Embryonic facial prominence (tissue), 1 donor: ENCODE measurements around the gene RP9.
A peak's percentile ranks its signal among the peaks of the same experiment; 100 is the strongest.

Source experiments
- DNase-seq: peaks from one replicate; pipeline ENCODE4 v3.0.0-alpha.2; 2016; ENCODE audit errors: extremely low spot score

Gene RP9, protein sequence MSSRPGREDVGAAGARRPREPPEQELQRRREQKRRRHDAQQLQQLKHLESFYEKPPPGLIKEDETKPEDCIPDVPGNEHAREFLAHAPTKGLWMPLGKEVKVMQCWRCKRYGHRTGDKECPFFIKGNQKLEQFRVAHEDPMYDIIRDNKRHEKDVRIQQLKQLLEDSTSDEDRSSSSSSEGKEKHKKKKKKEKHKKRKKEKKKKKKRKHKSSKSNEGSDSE

DNA sequence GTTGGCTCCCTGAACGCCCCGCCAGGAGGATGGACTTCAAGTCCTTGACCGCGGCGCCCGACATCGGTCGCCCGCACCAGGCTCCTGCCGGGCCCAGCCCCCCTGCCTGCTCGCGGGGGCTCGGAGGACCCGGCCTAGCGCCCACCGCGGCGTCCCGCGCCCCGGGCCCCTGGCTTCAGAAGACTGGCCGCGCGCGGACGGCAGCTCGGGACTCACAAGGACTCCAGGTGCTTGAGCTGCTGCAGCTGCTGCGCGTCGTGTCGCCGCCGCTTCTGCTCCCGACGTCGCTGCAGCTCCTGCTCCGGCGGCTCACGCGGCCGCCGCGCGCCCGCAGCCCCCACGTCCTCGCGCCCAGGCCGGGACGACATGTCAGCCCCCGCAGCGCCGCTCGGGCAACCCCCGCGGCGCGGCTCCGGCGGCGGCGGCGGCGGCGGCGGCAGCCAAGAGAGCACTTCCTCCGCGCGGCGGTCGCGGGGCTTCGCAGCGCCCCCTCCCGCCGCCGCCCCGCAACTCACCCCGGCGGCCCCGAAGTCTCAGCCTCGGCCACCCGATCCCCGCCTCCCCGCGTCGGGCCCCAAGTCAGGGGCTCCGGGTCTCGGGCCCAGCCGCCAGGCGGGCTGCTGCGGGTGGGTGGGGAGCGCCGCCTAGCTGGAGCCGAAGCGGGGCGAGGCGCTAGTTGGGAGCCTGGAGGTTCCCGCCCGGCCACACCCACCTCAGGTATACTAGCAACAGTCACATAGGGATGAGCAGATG, at the start of gene RP9:
TSS of gene RP9 (minus strand) at position 400 of the 753 bp plus-strand sequence. CDS start at position 368, 32 bp downstream.
- peak; percentile 56 for DNase-seq

DNA sequence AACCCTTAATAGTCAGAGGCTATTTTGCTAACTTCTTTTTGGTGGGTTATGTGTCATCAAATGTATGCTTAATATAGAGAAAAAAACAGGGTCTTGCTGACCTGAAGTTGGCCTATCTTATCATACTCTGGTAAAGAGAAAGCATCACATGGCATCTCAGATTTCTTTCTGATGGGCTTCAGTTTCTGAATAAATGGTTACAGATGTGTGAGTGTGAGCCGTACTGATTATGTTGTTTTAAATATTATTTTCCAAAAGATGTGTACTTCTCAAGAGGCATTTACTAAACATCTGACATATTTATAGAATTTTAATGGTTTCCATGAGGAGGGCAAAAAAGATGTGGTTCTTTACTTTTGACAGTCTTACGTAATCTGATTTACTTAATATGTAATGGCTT, 48.6 kb upstream of the RP9 start:
- DNase-seq: peak; percentile 27

DNA sequence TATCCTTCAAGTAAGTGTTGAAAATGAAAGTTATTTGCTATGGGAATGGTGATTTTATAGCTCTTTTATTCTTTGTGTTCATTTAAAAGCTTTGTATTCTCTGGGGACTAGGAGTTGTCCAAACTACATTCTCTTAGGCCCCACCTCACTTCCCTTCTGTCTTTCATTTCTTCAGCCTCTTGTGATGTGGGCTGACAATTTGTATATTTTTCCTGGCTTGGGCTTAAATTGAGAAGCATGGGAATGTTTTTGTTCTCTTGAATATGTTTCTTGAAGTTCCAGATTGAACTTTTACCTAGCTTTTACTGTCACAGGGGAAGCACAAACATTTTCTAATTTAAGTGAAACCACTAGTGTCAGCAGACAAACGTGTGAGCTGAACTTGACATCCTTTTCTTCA, 48.1 kb upstream of the RP9 start:
- no peak for DNase-seq

DNA sequence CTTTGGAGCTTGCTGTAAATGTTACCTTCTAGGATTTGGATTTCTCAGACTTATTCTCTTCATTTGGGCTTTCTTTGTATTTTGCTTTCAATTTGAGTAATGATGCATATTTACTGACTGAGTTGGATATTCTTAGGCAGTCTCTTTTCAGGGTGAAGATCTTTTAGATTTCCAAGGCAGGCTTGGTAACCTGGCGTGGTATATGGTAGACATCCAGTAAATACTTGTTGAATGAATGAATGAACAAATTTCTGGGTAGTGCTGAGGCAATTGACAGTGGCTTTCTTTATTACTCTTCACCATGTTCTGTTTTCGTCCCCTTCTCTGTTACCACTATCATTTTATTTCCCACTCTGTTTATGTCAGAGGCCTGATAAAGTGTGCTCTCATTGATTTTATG, 47.2 kb upstream of the RP9 start:
- no peak for DNase-seq

DNA sequence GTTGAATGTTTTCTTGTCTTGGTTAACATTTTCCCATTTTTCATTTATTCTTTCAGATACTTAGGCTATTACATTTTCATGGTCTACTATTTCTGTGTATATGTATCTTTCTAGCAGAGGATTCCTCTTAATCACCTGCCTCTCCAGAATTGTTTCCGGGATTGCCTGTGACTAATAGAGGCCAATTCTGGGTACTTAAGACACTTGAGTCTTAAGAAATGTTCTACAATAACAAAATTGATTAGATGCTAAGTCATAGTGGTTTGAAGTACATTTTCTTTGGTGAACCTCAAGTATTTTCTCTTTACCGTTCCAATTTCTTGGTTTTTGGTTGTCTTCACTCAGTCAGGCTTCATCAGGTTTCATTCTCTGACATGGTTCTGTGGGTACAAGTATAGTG, 46.6 kb upstream of the RP9 start:
- DNase-seq: no peak

DNA sequence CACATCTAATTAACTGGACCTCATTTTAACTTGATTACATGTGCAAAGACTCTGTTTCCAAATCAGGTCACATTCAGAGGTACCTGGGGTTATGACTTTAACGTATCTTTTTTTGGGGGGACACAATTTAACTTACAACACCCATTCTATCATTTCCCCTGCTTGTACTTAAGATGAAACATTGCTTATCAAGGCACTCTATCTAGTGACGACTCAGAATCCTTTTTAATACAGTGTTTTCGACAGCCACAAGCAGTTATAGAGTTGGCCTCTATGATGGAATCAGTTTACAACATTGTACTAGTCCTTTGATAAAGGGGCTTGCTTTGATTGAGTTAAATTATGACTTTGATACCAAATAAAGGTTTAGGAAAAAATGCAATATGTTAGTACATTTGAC, 42.9 kb upstream of the RP9 start:
- no peak for DNase-seq

DNA sequence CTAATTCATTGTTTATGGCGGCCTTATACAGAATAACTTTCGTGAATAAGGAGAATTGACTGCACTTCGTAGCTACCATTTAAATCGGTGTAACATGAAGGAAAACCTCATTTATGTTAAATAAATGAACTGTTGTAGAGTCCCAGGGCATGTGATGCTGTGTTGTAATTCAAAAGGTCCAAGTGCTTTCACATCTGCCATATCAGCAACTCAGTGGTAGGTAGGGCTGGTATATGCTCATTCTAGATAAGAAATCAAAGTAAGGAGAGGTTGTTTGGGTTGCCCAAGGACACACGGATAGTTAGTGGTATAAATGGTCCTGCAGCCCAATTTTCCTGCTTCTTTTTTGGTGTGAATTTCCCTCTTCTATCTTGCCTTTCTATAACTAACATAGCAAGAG, 36.0 kb upstream of the RP9 start:
- DNase-seq: no peak

DNA sequence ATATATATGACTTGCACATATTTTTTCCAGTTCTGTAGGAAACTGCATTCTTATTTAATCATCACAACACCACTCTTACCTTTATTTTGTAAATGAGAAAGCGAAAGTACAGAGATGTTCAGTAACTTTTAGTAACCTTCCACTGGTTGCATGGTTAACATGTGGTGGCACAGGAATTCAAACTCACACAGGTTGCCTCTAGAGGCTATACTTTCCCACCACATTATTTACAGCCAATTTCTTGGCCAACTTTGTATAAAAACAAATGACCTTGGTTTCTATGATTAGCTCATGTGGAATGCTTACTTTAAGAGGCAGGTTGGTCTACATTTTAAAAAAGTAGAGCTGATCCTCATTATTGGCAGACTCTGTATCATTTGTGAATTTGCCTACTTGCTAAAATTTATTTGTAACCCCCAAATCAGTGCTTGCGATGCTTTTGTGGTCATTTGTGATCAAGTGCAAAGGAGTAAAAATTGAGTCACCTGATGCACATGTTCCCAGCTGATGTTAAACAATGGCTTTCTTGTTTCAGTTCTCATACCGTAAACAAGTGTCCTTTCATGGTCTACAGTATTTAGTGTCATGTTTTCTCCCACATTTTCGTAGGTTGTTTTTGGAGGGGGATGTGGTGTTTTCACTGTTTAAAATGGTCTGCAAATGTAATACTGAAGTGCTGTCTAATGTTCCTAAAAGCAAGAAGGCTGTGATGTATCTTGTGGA, 35.0 kb upstream of the RP9 start:
- no peak for DNase-seq

DNA sequence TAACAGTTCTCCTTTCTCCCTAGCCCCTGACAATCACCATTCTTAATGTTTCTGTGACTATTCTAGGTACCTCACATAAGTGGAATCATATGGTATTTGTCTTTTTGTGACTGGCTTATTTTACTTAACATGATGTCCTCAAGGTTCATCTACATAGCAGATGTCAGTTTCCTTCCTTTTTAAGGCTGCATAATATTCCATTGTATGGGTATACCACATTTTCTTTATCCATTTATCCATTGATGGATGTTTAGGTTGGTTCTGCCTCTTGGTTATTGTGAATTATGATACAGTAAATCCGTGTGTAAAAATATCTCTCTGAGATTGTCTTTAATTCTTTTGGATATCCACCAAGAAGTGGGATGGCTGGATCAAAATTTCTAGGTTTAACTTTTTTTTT, 33.4 kb upstream of the RP9 start:
- DNase-seq: no peak

DNA sequence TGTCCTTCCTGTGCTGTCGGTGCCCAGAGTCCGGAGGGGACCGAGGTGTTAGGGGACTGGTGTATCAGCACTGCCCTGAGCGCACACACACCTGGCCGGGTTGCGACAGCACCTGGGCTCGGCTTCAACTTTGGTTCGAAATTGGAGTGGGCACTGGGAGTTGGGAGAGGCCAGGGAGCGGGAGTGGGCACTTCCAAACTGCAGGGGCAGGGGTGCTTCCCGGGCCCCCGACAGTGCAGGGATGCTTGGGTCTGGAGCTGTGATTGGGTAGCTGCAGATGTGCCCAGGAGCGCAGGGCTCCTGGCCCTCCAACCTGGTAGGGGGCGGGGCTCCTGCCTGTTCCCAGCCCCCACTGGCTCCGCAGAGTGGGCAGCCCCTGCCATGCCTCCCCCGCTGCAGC, 27.9 kb upstream of the RP9 start:
- no peak for DNase-seq

DNA sequence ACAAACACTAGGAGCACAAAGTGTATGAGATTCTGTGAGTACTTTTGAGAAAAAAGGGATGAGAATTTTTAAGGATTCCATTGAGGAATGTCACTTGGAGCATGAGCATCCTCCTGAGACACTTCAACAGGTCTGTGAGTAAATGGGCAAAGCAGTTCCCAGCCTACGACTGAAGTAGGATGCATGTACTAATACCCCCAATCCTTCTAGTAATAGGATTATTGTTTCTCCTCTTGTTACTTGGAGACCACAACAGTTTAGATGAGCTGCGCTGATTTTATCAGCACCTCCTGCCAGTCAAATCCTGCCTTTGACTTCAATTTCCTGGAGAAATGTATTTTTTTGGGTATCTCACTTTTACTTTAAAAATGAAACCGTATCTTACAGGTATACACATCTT, 21.0 kb upstream of the RP9 start:
- DNase-seq: no peak

DNA sequence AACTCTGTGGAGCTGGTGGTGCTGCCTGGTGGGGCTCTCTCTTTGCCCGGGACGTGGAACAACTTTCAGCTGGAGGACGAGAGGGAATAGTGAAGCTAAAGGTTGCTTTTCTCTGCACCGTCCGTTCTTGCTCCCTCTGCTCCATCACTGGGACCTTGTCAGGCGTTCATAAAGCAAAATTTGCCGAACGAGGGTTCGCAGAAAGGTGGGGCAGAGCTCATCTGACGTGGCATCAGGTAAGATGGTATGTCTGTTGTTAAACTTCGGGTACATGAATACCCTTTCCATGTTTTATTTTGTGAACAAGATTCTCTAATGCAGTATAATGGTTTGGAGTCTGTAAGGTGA, 20.6 kb upstream of the RP9 start:
- DNase-seq: no peak

DNA sequence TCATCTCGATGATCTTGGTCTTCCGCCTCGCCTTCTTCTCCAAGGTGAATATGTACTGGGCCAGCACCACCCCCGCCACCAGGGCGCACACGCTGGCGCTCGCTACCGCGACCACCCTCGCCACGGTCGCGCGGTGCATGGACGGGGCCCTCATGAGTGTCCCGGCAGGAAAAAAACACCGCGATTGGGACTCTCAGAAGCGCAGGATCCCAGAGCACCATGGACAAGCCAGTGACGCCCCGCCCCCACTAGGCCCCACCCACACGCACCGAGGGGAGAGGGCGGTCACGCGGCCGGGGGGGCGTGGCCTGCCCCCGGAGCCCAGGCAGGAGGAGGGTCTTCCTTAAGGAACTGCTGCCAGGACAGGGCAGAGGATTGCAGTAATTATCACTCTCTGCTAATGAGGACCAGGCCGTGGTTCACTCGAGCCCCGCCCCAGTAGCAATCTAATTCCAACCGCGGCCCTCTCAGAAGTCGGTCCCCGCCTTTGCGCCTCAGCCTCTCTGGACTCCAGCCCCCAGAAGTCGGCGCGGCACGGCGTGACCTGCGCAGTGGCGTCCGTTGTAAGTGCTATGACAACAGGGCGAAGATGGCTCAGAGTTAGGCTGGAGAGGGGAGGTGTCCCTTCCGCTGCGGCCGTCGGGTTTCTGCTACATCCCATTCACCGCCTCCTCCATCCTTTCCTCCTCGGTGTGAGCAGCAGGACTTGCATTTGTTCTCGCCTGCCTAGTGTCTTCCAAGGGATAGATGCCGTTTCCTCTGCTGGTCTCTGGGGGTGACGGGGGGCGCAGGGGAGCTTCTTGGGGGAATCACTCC, 20.0 kb upstream of the RP9 start, which contains the start of gene BBS9:
TSS of gene BBS9 (plus strand) at position 575 of the 816 bp plus-strand sequence. CDS start 16,689 bp downstream, outside the sequence.
- DNase-seq: peak; percentile 85

DNA sequence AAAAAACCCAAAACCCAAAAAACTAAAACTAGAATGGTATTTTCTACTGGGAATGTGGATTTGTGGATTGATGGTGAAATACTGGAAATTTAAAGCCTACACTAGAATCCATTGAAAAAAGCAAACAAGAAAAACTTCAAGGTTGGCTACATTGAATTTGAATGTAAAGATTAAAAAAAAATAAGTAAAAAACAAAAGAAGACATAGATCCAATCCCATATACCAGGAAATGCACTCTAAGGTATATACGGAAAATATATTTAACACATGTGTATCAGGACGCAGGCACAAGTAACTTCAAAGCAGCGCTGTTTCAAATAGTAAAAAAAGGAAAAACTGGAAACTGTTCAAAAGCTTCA, 19.4 kb upstream of the RP9 start:
- DNase-seq: no peak

DNA sequence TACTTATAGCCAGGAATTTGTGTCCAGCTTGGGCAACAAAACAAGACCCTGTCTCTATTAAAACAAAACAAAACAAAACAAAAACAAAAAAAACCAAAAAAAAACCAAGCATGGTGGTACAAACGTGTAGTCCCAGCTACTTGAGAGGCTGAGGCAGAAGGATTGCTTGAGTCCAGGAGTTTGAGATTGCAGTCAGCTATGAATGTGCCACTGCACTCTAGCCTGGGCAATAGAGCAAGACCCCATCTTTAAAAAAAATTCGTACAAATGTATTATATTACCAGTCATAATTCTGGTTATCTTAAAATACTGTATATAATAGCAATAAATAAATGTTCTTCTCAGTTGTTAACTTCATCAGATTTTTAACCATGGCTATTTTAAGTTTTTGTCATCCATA, 17.9 kb upstream of the RP9 start:
- DNase-seq: no peak

DNA sequence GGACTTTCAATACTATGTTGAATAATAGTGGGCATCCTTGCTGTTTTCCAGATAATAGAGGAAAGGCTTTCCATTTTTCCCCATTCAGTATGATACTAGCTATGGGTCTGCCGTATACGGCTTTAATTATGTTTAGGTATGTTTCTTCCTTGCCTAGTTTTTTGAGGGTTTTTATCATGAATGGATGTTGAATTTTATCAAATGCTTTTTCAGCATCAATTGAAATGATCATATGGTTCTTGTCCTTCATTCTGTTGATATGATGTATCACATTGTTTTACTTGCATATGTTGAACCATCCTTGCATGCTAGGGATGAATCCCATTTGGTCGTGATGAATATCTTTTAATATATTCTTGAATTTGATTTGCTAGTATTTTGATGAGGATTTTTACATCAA, 9.2 kb upstream of the RP9 start:
- no peak for DNase-seq

DNA sequence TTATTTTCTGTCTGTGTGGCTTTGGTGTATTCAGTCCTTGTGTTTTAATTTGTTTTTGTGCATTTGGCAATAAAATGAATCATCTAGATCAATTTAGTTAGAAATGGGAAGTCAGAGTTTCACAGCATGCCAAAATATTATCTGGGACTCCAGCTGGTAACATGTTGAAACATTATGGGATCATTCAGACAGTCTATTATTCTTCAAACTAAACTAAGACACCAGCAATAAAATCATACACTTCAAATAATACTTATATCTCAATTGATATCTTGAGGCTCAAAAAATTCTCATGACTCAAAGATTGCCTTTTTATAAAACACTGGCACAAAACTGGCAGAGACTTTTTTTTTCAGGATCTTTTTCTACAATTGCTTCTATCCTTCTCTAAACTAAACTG, 5.8 kb upstream of the RP9 start:
- DNase-seq: no peak

DNA sequence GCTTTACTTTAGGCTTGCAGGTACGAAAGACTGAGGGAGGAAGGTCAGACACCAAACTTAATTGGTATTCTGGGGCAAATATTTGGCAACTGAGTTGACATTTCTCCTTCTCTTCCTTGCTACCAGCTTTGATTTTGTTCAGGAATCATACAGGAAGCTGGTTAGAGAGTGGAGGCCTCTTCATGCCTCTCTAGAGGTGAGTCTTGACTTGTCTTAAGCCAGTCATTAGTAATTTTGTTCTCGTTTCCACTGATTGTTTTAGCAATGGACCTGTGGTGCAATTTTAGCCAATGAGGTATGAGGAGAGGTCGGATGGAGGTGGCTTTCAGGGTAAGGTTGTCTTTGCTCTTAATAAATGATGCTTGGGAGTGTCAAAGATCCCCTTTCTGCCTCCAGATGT, 2.4 kb upstream of the RP9 start:
- no peak for DNase-seq

DNA sequence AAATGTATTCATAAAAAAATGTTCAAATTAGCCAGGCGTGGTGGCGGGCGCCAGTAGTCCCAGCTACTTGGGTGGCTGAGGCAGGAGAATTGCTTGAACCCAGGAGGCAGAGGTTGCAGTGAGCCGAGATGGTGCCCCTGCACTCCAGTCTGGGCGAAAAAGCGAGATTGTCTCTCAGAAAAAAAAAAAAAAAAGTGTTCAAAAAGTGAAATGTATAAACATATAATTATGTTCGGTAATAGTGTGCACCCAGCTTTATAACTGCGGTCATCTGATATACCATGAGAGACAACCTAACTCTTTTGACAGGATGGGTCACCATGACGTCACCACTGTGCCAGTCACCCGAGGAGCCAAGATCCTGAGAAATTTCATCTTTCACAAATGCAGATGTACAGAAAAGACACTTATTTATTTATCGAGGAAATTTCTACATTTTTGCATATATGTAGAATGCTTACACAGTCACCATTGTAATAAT, 594 bp upstream of the RP9 start:
- DNase-seq: no peak

DNA sequence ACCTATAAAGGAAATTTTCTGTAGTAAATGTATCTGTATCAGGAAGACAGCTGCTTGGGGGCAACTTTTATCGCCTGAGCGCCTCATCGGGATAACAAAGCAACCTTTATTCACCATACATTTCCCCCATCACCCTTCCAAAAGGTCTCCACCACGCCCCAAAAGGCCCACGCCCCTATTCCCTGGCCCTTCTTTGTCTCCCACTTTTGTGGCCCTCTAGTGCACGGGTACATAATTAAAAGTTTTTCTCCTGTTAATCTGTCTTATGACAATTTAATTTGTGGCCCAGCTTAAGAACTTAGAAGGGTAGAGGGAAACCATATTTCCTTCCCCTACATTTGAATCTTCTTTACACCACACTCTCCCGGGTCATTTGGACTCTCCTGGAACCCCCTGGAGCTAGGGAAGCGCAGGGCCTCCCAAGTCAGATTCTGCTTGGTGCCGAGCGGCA, 625 bp downstream of the RP9 start:
- no peak for DNase-seq

DNA sequence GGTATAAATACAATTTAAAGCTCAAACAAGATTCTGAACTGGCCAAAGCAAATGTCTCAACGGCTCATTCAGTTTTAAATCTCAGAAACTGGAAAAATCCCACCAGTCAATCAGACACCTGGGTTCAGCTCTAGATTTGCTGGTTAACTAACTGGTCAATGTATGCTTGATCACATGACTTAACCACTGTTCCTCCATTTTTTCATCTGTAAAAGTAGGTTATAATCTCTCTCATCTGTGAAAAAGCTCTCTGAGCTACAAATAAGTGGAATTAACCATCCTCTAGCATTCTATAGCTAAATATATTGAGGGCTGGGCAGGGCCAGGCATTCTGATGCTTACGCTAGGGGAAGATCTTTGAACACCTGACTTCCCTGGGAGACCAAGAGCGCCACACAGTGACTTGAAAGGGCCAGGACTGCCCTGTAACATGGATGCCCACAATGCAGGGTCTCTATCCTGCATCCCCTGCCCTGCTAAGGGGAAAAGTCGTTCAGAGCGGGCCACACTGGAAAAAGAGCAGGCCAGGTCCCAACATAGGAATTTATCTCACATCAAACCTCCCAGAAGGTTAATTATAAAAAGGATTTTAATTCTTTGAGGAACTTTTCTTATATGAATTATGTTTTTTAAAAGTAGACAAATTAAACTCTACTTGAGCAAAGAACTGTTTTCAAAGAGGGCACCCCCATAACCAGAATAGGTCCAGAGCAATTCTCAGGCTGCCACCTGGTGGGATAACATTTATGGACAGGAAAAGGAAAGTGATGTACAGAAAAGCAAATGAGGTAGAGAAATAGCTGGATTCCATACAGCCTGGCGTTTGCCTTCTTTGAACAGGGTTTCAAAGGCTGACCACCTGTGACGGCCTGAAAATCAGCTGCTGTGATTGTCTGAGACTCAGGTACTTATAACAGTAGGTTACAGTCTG, 1.8 kb downstream of the RP9 start:
- DNase-seq: no peak
